ENCODE data around the gene MGAT5B. TPM values are rescaled to one million over a fixed set of nuclear protein-coding genes. Genes with fewer than 3 reads are reported as not detected.
A peak's percentile ranks its signal among the peaks of the same experiment; 100 is the strongest.

Gene MGAT5B
- total RNA-seq, 3 donors from 2014 or later = 0.17 to 0.65 (median 0.44) TPM

DNA sequence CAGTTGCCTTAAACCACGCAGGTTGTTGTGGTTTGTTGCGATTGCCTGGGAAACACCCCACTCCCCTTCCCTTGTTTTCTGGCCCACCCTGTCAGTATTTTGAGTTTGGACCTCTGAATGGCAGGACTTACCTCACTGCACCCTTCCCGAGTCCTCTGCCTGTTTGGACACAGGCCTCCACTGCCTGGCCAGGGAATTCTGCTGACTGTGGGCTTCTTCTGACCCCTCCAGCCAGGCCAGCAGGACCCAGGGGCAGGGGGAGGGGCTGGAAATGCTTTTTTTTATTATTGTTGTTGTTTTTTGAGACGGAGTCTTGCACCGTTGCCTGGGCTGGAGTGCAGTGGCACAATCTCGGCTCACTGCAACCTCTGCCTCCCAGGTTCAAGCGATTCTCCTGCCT is 4.2 kb upstream of the MGAT5B start:
- no peak for ATAC-seq
- intact Hi-C loops (cut with DNase I, micrococcal nuclease) = loop anchor here in 1 of 2 donors (5.0 kb wide), 1 partner anchor 208 kb away; no protein-coding TSS in a partner anchor
- peaks cover 5% of the 10 kb centered on the region for H3K4me1 ChIP-seq (ENCODE audit: low read depth)
- H3K4me3 ChIP-seq = no peak overlapping the region
- H3K9me3 ChIP-seq = no peaks in the 10 kb centered on the region
- no peak for DNase-seq
- no peaks in the 10 kb centered on the region for H3K36me3 ChIP-seq (ENCODE audit: low read depth)
- TF ChIP-seq, protein P1, sequence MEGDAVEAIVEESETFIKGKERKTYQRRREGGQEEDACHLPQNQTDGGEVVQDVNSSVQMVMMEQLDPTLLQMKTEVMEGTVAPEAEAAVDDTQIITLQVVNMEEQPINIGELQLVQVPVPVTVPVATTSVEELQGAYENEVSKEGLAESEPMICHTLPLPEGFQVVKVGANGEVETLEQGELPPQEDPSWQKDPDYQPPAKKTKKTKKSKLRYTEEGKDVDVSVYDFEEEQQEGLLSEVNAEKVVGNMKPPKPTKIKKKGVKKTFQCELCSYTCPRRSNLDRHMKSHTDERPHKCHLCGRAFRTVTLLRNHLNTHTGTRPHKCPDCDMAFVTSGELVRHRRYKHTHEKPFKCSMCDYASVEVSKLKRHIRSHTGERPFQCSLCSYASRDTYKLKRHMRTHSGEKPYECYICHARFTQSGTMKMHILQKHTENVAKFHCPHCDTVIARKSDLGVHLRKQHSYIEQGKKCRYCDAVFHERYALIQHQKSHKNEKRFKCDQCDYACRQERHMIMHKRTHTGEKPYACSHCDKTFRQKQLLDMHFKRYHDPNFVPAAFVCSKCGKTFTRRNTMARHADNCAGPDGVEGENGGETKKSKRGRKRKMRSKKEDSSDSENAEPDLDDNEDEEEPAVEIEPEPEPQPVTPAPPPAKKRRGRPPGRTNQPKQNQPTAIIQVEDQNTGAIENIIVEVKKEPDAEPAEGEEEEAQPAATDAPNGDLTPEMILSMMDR (IDR thresholded peaks at IDR 0.05) = no peak

DNA sequence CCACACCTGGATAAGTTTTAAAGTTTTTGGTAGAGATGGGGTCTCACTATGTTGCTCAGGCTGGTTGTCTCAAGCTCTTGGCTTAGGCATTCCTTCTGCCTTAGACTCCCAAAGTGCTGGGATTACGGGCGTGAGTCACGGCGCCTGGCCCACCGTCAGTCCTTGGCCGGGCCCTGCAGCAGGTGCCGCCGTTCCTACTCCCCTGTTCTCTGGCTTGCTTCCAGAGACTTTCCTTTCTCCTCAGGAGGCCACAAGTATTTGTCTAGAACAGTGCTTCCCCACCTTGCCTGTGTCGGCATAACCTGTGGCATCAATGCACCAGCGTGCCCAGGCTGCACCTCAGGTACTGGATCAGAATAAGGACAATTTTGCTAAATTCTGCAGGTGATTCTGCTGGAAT is 3.0 kb upstream of the MGAT5B start:
- no peak for DNase-seq
- Histone ChIP-seq H3K9me3 (no peaks in the 10 kb centered on the region), H3K36me3 (ENCODE audit: low read depth) (no peaks in the 10 kb centered on the region), H3K4me1 (ENCODE audit: low read depth) (peaks cover 9% of the 10 kb centered on the region), H3K4me3 (no peak overlapping the region)
- ATAC-seq = no peak
- TF ChIP-seq, protein P1 (IDR thresholded peaks at IDR 0.05) = no peak
- intact Hi-C loops (cut with DNase I, micrococcal nuclease) = loop anchor here in 1 of 2 donors (5.0 kb wide), 1 partner anchor 192 kb away; no protein-coding TSS in a partner anchor

DNA sequence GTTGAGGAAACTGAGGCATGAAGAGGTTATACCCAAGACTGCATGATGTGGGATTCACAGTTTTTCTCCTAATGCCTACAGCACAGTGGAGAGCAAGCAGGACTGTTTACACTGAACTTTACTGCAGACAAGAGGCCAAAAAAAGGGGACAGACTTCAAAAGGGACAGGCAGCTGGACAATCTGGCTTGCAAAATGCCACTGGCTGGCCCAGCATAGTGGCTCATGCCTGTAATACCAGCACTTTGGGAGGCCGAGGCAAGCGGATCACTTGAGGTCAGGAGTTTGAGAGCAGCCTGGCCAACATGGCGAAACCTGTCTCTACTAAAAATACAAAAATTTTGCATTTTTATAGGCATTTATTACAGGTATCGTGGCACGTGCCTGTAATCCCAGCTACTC is 2.0 kb upstream of the MGAT5B start:
- Histone ChIP-seq H3K4me1 (ENCODE audit: low read depth) (peaks cover 9% of the 10 kb centered on the region), H3K9me3 (no peaks in the 10 kb centered on the region), H3K4me3 (no peak overlapping the region), H3K36me3 (ENCODE audit: low read depth) (no peaks in the 10 kb centered on the region)
- no peak for DNase-seq
- intact Hi-C loops (cut with DNase I, micrococcal nuclease) = loop anchor here in 1 of 2 donors (5.0 kb wide), 1 partner anchor 191 kb away; no protein-coding TSS in a partner anchor
- no peak for ATAC-seq
- TF ChIP-seq, protein P1 (IDR thresholded peaks at IDR 0.05) = no peak

DNA sequence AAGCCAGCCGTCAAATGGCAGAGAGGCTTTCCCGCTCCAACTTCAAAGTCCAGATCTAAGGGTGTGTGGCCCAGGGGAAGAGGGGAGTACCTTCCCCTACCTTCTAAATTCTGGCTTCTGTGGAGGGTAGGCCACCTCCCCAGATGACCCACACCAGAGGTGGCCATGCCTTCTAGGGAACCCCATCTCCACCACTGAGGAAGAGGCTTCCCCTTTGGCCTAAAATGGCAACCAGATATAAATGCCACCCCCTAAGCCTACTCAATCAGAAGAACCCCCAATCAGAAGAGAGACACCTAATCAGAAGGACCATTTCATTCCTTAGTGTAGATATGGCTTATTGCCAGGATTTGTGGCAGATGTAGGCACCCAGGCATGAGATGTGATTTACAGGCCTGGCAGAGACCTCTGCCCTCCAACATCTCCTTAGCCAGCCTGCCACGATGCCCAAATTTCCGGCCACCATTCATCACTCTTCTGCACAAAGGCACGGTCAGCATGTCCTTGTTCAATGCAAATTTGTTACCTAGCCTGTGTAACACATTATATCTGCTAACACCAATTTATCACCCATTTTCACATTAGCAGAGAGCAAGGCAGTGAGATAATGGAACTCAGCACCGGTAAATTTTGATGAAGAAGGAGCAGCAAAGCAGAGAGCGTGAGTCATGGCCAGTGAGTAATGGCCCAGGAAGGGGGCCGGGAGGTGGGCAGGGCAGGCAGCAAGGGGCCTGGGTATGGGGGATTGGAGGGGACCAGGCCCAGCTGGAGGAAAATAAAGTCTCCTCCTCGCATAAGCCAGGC is 1.2 kb upstream of the MGAT5B start:
- TF ChIP-seq, protein P1 (IDR thresholded peaks at IDR 0.05) = no peak
- intact Hi-C loops (cut with DNase I, micrococcal nuclease) = loop anchor here in 1 of 2 donors (5.0 kb wide), 1 partner anchor 190 kb away; no protein-coding TSS in a partner anchor
- ATAC-seq (no peak), DNase-seq (no peak)
- Histone ChIP-seq H3K4me1 (ENCODE audit: low read depth) (peaks cover 9% of the 10 kb centered on the region), H3K9me3 (no peaks in the 10 kb centered on the region), H3K36me3 (ENCODE audit: low read depth) (no peaks in the 10 kb centered on the region), H3K4me3 (no peak overlapping the region)

DNA sequence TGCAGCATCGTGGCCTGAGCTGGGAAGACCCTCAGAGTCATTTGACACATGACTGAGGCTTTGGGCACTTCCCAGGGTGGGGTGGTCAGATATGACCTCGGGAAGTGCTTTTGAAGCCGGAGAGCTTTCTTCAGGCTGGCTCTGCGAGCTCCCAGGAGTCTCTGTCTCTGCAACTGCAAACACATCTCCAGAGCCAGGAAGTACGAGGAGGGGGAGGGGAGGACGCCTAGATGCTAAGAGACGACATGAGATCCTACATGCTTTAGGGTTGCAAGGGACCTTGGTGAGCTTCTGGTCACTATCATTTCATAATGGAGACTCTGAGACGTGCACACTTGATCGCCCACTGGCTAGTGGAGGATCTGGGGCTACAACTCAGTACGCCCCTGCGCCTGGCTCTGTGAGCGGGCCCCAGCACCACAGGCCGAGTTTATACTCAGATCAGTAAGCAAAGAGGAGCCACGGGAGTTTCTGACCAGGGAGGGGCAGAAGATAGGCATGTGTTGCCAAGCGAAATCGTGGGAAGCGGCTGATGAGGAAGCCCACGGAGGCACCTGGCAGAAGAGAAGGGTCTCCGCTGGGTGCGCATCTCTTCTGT is 527 bp upstream of the MGAT5B start:
- H3K4me1 ChIP-seq (ENCODE audit: low read depth) = peaks cover 9% of the 10 kb centered on the region
- TF ChIP-seq, protein P1 (IDR thresholded peaks at IDR 0.05) = no peak
- no peak for ATAC-seq
- no peaks in the 10 kb centered on the region for H3K36me3 ChIP-seq (ENCODE audit: low read depth)
- DNase-seq = peak in 1 of 3 donors; percentile 13
- intact Hi-C loops (cut with DNase I, micrococcal nuclease) = loop anchor here in 1 of 2 donors (5.0 kb wide), 1 partner anchor 190 kb away; no protein-coding TSS in a partner anchor
- no peak overlapping the region for H3K4me3 ChIP-seq
- no peaks in the 10 kb centered on the region for H3K9me3 ChIP-seq
